NCI-H2029 treated with DMSO at 0.1 percent for 48 hours (cell line): Measurements from ENCODE around the gene B3GLCT.
A peak's percentile ranks its signal among the peaks of the same experiment; 100 is the strongest.
"Not testable (repeated sequence)": the region's sequence is repeated elsewhere in the genome, so short reads cannot be mapped to it uniquely, and the experiment has no call there.

Experiments used
- DNase-seq: peaks from one replicate; lab custom pipeline; 2025; lab: John Stamatoyannopoulos, UW

B3GLCT gene

DNA sequence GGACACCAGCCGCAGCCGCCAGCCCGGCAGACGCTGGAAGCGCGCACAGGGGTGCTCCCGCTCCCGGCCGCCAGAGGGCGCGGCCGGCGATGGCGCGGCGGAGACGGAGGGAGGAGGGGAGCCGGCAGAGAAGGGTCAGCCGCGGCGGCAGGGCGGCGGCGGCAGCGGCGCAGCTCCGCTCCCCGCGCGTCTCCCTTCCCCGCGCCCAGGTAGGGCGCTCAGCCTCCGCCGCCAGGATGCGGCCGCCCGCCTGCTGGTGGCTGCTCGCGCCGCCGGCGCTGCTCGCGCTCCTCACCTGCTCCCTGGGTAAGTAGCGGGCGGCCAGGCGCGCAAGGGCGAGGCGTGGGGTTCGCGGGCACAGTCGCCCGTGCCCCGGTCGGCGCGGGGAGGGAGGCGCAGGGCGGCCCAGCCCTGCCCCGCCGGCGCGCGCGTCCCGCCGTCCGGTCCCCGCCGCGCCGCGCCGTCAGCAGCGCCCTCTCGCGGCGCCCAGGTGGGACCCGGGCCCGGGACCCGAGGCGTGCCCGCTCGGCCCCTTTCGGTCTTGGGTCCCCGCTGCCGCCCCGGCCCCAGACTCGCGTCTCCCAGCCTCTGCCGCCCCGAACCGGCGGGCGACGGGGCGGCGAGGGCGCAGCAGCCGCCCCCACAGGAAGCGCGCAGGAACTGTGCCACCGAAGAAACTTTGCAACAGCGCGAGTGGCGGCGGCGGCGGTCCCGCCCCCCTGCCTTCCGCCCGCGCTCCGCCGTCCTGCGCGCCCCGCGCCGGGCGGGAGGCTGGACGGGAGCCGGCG lies at the start of gene B3GLCT:
B3GLCT (plus strand) TSS at position 127 of the 788 bp plus-strand sequence; CDS start at position 237, 110 bp downstream.
- DNase-seq: no peak

DNA sequence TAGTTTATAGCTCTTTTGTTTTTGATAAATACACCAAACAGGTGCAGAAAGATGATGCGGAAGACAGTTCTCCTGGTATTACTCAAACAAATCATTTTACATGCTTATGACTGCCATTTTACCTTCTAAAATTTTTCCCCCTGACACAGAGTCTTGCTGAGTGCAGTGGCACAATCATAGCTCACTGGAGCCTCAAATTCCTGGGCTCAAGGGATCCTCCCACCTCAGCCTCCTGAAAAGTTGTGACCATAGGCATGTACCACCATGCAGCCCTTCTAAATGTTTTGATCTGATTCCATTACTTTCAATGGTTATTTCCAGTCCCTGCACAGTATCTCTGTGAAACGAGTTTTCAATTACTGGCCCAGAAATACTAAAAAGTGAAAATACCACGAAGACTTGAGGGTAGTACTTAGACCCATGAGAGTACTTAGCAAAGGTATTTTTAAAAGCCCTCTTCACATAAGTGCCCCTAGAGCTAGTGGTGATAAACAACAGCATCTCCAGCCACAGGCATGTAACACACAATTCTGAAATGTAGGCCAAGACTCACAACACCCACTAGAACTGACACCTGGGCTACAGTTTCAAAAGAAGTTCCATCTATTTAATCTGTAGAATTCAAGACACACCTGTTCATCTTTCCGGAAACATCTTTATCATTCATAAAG lies 49.3 kb upstream of the B3GLCT start:
- peak; percentile 2 for DNase-seq

DNA sequence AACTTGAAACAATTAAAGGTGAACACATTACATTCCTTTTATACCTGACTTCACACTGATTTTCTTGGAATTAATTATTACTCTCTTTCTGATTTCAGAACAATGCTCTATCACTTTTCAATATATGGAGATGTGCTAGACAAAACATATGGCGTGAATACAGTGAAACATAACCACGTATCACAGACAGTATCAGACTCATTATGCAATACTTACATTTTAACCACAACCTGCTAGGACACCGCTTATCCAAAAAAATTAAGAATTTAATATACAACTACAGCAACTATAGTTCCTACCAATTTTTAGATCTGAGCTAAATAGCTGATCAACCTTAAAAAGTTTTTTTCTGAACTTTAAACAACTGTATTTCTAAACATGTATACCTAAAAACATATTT lies 47.9 kb upstream of the B3GLCT start:
- DNase-seq: no peak

DNA sequence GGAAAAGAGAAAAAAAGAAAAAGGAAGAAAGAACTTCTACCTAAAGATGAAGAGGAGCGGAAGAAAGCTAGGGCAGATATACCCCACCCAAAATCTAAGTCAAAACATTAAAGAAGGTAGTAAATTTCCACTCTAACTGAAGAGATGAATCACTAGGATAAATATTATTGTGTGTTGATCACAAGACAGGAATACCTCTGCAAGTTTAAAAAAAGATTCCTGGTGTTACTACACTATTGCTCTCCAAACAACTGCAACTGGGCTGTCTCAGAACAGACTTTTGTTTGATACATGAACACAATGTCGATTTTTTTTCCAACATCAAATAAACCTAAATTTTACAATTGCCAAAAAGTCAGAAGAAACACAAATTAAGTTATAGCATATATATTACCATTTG lies 44.8 kb upstream of the B3GLCT start:
- DNase-seq: no peak

DNA sequence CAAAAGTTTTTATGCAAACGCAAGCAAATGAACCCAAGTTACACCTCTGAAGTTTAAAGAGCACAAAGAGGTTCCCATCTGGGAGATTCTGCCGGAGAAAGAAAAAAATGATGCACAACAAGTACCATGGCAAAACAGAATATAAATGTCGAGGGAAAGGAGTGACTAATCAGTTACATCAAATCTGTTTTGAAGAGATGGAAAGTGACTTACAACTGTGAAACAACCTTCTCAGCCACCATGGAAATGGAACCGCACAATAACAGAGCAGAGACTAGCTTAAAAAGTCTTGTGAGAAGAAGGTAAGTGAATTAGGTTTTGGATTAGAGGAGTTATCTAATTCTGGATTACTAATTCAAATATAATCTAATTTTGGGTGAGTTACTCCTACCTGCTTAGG lies 40.5 kb upstream of the B3GLCT start:
- no peak for DNase-seq

DNA sequence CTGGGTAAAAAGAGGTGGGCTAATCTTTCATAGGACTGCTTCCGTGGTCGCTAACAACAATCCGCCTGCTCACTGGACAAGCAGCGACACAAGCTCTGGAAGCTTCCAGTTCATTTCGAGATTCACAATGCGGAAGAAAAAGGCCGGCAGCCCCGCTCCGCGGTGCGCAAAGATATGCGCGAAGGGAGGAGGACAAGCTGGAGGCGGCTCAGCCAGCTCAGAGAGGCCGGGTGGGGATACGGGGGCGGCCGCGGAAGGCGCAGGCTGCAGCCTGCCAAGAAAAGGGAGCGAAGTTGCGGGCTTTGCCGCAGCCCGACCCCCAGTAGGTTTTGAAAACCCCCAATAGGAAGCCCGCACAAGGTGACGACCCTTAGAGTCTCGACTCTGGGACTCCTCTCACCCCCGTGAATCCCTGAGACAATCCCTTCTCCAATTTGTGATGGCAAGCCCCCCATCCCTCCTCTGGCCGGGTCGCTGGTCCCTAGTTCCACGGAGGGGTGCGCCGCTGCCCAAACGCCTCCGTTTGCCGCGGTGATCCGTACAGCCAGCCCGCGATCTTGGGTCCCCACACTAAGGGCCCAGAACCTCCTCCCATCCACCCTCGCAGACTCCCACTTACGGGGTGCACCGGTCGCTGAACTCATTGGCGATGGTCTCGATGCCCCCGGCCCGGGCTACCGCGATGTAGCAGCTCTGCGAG lies 38.8 kb upstream of the B3GLCT start:
- DNase-seq: no peak

DNA sequence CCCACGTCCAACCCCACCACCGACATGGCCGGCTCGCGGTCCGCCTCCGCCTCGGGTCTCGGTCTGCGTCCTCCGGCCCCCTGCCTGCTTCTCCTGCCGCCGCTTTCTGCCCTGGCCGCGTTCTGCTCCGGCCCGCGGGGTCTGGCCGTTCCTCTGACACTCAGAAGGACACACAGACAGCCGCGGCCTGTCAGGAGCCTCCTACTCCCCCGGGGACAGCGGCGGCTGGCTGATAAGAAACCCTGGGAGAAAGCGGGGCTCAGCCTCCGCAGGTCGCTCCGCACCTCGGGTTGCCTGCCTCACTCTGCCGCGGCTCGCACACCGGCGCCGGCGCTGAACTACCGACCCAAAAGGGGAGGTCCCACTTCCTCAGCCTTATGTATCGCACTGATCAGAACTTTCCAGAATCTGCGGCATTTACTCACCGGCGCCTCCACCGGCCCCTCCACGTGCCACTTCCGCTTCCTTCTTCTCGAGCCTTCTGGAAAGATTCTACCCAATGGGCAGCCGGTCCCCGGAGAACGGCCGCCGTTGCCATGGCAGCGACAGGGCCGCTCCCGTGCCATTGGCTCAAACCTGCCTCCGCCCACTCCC lies 38.1 kb upstream of the B3GLCT start, which contains the start of gene HSPH1:
HSPH1 (minus strand) TSS at position 348 of the 594 bp plus-strand sequence; CDS start at position 26, 322 bp downstream.
- DNase-seq: peak; percentile 82

DNA sequence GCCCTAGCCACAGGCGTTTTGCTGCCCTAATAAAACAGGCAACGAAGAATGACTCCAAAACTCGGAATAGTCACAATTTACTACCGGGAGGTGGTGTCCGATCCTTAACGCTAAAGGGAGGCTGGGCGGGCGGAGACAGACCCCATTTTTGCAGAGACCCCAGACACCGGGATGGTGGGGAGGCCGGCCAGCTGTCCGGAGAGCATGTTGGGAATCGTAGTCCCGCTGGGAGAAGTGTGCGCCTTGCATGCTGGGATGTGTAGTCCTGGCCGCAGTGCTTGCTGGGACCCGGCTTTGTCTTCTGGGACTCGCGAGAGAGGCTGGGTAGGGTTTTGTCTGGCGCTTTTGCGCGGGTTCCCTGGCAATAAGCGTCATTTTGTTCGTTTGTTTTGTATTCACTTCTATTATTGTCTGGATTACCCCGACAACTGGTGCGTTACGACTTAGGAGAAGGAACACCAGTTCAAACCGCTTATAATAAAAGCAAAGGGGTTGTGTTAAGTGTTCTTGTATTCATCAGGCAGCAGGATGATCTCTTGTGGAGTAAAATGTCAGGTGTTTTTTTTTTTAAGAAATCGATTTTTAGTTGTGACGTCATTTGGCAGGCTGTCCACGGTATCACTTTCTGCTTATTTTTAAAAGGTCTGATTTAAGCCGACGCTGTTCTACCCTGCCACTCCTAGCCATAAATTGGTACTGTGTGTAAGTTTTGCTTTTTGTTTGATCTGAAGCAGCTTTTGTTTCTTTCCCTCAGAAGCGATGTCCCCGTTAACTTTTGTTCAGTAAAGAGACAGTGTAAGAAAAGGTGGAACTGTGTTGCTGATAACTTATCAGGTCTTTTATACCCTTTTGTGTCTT lies 37.4 kb upstream of the B3GLCT start:
- peak; percentile 82 for DNase-seq

DNA sequence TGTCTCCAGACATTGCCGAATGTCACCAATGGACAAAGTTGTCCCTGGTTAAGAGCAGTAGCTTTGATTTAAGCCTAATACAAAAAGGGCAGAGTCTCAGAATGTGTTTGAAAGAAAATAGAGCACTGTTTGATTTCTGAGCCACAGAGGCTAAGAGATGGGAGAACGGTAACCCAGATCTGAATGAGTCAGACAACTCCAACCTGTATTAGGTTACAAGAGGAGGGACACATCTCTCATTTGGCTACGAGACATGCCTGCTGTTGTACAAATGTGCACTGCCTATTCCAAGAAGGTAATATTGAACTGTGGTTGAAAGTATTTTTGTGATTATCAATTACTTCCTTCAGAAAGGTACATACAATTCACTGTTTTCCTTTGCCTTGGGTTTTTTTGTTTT lies 33.2 kb upstream of the B3GLCT start:
- no peak for DNase-seq

DNA sequence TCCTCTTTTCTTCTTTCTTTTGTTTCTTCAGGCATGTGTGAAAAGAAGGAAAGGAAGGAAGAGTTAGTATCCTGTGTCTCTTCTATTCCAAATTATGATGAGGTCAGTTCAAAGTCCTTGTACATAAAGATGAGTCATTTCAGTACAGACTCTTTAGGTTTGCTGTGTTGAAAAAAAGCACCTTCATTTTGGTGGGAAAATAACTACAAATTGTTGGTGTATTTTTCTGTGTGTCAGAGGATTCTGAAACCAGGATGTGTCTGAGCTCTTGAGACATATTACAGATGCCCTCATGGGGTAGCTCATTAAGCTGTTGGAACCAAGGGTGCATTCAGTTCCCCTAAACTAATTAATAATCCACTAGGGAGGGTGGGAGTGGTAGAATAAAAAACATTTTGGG lies 32.3 kb upstream of the B3GLCT start:
- no peak for DNase-seq

DNA sequence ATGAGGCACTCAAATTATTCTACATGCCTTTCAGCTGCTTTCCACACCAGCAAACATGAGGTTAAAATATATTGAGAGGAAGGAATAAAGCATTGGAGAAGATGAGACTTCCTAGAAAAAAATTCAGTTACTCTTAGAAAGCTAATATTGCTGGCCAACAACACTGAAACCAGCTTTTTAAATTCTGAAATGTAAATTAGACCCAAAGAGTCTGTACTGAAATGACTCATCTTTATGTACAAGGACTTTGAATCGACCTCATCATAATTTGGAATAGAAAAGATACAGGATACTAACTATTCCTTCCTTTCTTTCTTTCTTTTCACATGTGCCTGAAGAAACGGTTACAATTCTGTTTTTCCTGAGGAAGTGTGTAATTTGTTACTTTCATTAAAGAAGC lies 31.6 kb upstream of the B3GLCT start:
- DNase-seq: no peak

DNA sequence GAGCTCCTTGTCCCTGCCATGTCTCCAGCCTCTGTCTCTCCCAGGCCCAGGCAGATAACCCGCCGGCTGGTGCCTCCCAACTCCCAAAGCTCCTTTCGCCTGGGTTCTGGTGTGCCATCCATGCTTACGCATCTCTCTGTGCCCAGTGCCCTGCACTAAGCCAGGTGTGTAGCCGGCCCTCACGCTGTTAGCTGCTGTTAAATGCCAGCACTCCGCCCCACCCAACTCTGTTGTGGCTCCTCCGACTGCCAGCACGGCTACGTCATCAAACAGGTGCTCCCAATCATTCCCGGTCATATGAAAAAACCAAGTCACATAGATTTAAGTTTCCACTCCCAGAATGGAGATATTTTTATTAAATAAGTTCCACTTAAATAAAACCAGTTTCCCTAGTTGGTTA lies 31.0 kb upstream of the B3GLCT start:
- no peak for DNase-seq

DNA sequence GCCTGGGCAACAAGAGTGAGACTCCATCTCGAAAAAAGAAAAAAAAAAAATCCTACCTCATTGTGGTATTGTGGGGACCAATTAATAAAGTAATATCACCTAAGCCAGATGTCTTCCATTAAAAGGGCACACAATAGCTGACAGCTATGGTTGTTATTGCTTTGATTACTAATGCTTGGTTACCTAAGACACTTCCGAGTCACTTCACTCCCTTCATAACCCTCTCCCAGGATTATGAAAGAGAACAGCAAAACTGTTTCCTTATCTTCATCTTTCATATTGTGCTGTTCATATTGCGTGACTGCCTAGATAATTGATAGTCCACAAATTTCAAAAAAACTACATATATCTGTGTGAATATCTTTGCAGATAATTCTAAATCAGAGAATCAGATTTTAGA lies 27.8 kb upstream of the B3GLCT start:
- DNase-seq: no peak

DNA sequence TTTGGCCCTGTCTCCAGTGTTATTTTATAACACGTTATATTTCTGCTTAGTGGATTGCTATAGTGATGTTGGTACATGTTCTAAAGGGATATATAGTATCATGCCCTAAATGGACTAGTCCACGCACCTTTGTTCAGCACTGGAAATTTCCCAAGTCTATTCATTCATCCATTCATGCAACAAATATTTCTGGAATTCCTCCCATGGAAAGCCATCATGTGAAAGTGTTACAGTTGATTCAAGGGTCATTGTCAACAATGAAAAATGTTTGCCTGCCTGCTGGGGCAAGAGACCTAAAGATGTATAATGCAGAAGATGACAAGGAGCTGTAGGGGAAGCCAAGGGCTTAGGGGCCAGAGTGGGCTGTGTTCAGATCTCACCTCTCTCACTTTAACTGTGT lies 27.2 kb upstream of the B3GLCT start:
- DNase-seq: no peak

DNA sequence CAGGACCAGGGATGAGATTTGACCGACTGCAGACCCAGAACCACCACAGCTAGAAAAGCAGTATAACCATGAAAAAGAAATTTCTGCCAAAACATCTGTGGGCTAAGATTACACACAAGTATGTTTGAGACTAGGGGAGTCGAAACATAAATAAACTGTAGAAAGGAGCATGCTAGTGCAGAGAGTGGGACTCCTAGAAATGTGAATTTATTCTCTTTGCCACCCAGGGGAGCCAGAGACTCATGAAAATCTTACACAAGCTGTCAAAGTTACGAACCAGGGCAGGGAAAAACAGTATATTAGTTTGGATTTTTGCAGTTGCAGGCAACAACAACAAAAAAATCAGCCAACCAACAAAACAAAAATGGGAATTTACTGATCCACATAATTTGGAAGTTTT lies 25.8 kb upstream of the B3GLCT start:
- no peak for DNase-seq

DNA sequence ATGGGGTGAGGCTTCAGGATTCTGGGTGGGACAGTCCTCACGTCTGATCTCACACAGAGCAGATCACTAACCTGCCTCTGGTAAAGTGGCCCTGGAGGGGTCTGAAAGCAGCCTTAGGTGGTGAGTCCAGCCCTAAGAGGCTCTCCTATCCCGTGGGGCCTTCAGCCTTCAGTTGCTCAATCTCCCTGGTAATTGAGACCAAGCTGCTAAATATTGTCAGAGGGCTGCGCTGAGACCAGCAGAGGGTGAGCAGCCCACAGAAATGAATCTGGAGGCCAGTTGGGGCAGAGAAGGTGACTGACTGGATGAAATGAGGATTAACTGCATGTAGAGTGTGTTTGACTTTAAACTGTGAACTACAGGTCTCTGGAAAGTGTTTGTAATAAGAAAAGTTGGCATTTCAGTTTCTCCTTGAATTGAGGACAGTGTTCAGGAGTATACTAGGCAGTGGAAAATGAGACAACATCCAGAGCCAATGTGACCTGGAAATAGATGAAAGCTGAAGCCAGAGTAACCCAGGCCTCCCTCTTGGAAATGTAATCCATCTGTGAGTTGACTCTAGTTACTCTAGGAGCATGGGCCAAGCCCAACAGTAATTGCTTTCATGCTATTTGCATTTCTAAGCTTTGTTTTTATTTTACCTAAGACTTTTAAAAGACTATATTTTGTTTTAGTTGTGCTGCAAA lies 23.8 kb upstream of the B3GLCT start:
- DNase-seq: no peak

DNA sequence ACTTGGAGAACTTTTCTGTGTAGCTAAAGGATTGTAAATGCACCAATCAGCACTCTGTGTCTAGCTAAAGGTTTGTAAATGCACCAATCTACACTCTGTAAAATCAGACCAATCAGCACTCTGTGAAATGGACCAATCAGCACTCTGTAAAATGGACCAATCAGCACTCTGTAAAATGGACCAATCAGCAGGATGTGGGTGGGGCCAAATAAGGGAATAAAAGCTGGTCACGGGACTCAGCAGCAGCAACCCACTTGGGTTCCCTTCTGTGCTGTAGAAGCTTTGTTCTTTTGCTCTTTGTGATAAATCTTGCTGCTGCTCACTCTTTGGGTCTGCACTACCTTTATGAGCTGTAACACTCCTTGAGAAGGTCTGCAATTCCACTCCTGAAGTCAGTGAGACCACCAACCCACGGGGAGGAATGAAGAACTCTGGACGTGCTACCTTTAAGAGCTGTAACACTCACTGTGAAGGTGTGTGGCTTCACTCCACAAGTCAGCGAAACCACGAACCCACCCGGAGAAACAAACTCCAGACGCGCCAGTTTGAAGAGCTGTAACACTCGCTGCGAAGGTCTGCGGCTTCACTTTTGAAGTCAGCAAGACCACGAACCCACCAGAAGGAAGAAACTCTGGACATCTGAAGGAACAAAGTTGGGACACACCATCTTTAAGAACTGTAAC lies 21.8 kb upstream of the B3GLCT start:
- DNase-seq: not testable (repeated sequence)

DNA sequence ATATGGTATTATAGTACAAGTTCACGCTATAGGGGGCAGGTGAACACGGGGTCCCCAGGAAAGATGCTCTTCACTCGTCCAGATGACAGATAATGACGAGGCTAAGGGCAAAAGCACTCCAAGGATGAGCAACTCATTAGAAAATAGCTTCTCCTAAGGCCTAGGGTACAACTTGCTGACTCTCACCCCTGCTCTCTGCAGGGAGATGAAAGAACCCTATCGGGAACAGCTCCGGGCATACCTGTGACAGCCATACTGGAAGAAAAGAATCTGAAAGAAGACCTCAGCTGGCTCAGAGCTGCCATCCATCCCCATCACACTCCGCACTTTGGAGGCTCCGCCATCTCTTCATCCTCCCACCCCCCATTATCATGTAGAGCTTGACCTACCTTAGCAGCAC lies 20.5 kb upstream of the B3GLCT start:
- DNase-seq: no peak

DNA sequence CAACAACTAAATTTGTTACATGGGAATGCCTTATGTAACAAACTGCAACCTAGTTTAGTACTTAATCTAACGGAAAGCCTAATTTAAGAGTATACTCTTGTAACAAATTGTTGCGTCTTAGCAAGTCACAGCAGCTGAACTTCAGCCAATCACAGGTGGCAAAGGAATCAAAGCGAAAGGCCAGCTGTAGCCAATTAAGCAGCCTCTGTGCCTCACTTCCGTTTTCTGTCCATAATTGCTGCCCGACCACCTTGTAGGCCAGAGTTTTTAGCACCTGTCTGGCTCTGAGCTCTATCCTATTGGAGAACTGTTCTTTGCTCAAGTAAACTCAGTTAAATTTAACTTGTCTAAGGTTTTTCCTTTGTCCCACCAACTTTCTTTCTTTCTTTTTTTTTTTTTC lies 20.0 kb upstream of the B3GLCT start:
- DNase-seq: no peak

DNA sequence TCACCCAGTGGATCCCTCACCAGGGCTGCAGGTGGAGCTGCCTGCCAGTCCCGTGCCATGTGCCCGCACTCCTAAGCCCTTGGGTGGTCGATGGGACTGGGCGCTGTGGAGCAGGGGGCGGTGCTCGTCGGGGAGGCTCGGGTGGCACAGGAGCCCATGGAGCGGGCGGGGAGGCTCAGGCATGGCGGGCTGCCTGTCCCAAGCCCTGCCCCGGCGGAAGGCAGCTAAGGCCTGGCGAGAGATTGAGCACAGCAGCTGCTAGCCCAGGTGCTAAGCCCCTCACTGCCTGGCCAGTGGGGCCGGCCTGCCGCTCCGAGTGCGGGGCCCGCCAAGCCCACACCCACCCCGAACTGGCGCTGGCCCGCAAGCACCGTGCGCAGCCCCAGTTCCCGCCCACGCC lies 16.8 kb upstream of the B3GLCT start:
- no peak for DNase-seq
